GM04503 (cell line): ENCODE measurements around the gene H3-3A.

Experiments
- DNase-seq: peaks from one replicate; pipeline ENCODE4 v3.0.0-alpha.2; 2012; ENCODE audit warnings: low read depth

H3-3A gene

GRCh38 chr1:226111883-226112261 is 49.4 kb downstream of the H3-3A start:
- no peak for DNase-seq

- no peak for DNase-seq
These were observed 50.1 kb downstream of the H3-3A start for GRCh38 chr1:226112626-226113025.

- DNase-seq = no peak
These were observed 54.2 kb downstream of the H3-3A start for GRCh38 chr1:226116673-226117072.

- no peak for DNase-seq
These were observed 54.8 kb downstream of the H3-3A start for GRCh38 chr1:226117330-226117729.

- DNase-seq = no peak
These were observed 55.8 kb downstream of the H3-3A start for GRCh38 chr1:226118357-226118756.

- no peak for DNase-seq
These were observed 56.7 kb downstream of the H3-3A start for GRCh38 chr1:226119169-226119568.

GRCh38 chr1:226120398-226120797 is 57.9 kb downstream of the H3-3A start:
- DNase-seq = no peak

GRCh38 chr1:226121049-226121586 is 58.6 kb downstream of the H3-3A start:
- no peak for DNase-seq
